CD4-positive, alpha-beta T cell (primary cell): ENCODE results near the gene PXT1. TPM values are rescaled to one million over a fixed set of nuclear protein-coding genes. Genes with fewer than 3 reads are reported as not detected.

Experiments used
- ATAC-seq: fragments of 200-7000 bp; cut with Tn5 transposase; one replicate; pipeline ENCODE4 v1.10.0; 2022; ENCODE audit warnings: mild to moderate bottlenecking; ENCODE audit not compliant: poor library complexity
- CTCF ChIA-PET: fragments of 350-600 bp; sonication (Branson Sonifier 250); formaldehyde crosslinking; loops from one replicate; lab custom pipeline; 2021; ENCODE audit warnings: antibody characterized with exemption, inconsistent platforms; lab: Charles Lee
- POLR2A ChIA-PET: fragments of 350-600 bp; sonication (Branson Sonifier 250); formaldehyde crosslinking; loops from one replicate; lab custom pipeline; 2021; ENCODE audit warnings: antibody characterized with exemption, inconsistent platforms; lab: Charles Lee
- DNase-seq, 14 experiments: peaks; one replicate each; pipeline ENCODE4 v3.0.0-alpha.2; 2013 to 2020; ENCODE audit warnings: mixed read lengths in 2 of 14
- H3K27ac ChIP-seq, 2 donors: one replicate each; pipeline versions ENCODE4 v1.5.1 to v1.7.0; 2013; ENCODE audit warnings: low read length in 2 of 2, low read depth in 1 of 2, mild to moderate bottlenecking in 1 of 2
- H3K27me3 ChIP-seq, 2 experiments: 1 replicate in 1 of 2; 2 replicates in 1 of 2; pipeline versions ENCODE4 v1.6.1 to v1.7.0; 2013; ENCODE audit warnings: low read length in 2 of 2, control low read depth in 1 of 2, mild to moderate bottlenecking in 1 of 2, moderate library complexity in 1 of 2; ENCODE audit not compliant: insufficient read depth in 2 of 2, control insufficient read depth in 1 of 2
- H3K36me3 ChIP-seq: one replicate; pipeline ENCODE4 v1.6.1; 2013; ENCODE audit warnings: low read length, control low read depth; ENCODE audit not compliant: insufficient read depth
- H3K4me1 ChIP-seq: one replicate; pipeline ENCODE4 v1.6.1; 2013; ENCODE audit warnings: low read length, control low read depth; ENCODE audit not compliant: insufficient read depth
- H3K4me3 ChIP-seq: one replicate; pipeline ENCODE4 v1.5.1; 2013; ENCODE audit warnings: mild to moderate bottlenecking, low read length, moderate library complexity
- H3K9me3 ChIP-seq, 2 experiments: 1 replicate in 1 of 2; 2 replicates in 1 of 2; pipeline versions ENCODE4 v1.6.1 to v1.7.0; 2013; ENCODE audit warnings: low read length in 2 of 2, mild to moderate bottlenecking in 2 of 2, control low read depth in 1 of 2, moderate library complexity in 1 of 2; ENCODE audit not compliant: control insufficient read depth in 1 of 2, insufficient read depth in 1 of 2
- H3K27ac Mint-ChIP-seq: one replicate; pipeline ENCODE4 v1.8.0; 2020; ENCODE audit warnings: mixed read lengths
- H3K27me3 Mint-ChIP-seq: one replicate; pipeline ENCODE4 v1.8.0; 2021; ENCODE audit warnings: mixed read lengths
- H3K36me3 Mint-ChIP-seq: one replicate; pipeline ENCODE4 v1.8.0; 2021; ENCODE audit warnings: low read depth, mixed read lengths
- H3K4me1 Mint-ChIP-seq: one replicate; pipeline ENCODE4 v1.8.0; 2021; ENCODE audit warnings: low read depth, mixed read lengths
- H3K4me3 Mint-ChIP-seq: one replicate; pipeline ENCODE4 v1.8.0; 2020; ENCODE audit warnings: mild to moderate bottlenecking, mixed read lengths
- H3K9me3 Mint-ChIP-seq: one replicate; pipeline ENCODE4 v1.8.0; 2020; ENCODE audit warnings: mixed read lengths
- intact Hi-C, 2 experiments: fragments of 100-400 bp; cut with DNase I in 1 of 2; cut with micrococcal nuclease in 1 of 2; formaldehyde crosslinking; loops; one replicate each; pipeline versions ENCODE4 v1.15.1 to v1.9.0; 2023 to 2025; cut with DNase I, micrococcal nuclease
- total RNA-seq, 174 experiments: library from RNA in 2 of 174; stranded (reverse) in 2 of 174; gene quantifications; one replicate each; pipeline ENCODE4 v1.2.3 and lab custom pipeline; 2021 to 2026
- TF ChIP-seq, protein P1 (sequence below): fragments of 200-600 bp; IDR thresholded peaks from one replicate; pipeline ENCODE4 v1.8.0; 2022; ENCODE audit warnings: antibody characterized with exemption, mild to moderate bottlenecking

The PXT1 gene
- total RNA-seq, 2 experiments from 2014 or later: 0.55 to 0.59 TPM

DNA sequence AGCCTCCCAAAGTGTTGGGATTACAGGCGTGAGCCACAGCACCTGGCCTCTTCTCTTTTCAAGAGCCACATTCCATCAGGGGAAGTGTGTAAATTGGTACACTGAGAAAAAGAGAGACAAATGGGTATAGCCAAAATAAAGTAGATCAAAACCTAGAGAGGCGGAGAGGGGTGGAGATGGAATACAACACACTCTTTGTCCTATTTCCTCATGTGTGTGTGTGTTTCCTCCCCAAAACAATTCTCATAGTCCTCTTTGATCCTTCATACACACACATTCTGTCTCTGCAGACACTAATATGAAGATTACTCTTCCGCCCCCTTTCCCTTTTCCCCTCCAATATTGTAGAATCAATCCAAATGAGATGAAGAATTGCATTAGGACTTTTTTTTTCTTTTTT, 16.0 kb downstream of the PXT1 start:
- DNase-seq (no peak), ATAC-seq (no peak)
- Histone ChIP-seq H3K27ac (no peak overlapping the region), H3K27me3 (no peaks in the 10 kb centered on the region), H3K36me3 (no peaks in the 10 kb centered on the region), H3K4me3 (no peak overlapping the region), H3K9me3 (no peaks in the 10 kb centered on the region), H3K4me1 (peaks cover 11% of the 10 kb centered on the region)
- intact Hi-C loops: loop anchor here in 1 of 2 experiments (10.0 kb wide), 1 partner anchor 448 kb away; the partner anchor contains the start of gene PPIL1
- ChIA-PET CTCF (no interaction called here), POLR2A (no interaction called here)
- H3K4me3 Mint-ChIP-seq: no peak overlapping the region
- H3K27me3 Mint-ChIP-seq: no peaks in the 10 kb centered on the region
- no peak overlapping the region for H3K27ac Mint-ChIP-seq
- TF ChIP-seq, protein P1, sequence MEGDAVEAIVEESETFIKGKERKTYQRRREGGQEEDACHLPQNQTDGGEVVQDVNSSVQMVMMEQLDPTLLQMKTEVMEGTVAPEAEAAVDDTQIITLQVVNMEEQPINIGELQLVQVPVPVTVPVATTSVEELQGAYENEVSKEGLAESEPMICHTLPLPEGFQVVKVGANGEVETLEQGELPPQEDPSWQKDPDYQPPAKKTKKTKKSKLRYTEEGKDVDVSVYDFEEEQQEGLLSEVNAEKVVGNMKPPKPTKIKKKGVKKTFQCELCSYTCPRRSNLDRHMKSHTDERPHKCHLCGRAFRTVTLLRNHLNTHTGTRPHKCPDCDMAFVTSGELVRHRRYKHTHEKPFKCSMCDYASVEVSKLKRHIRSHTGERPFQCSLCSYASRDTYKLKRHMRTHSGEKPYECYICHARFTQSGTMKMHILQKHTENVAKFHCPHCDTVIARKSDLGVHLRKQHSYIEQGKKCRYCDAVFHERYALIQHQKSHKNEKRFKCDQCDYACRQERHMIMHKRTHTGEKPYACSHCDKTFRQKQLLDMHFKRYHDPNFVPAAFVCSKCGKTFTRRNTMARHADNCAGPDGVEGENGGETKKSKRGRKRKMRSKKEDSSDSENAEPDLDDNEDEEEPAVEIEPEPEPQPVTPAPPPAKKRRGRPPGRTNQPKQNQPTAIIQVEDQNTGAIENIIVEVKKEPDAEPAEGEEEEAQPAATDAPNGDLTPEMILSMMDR: no peak
- H3K4me1 Mint-ChIP-seq: peaks cover 18% of the 10 kb centered on the region
- H3K36me3 Mint-ChIP-seq: no peaks in the 10 kb centered on the region
- no peaks in the 10 kb centered on the region for H3K9me3 Mint-ChIP-seq

DNA sequence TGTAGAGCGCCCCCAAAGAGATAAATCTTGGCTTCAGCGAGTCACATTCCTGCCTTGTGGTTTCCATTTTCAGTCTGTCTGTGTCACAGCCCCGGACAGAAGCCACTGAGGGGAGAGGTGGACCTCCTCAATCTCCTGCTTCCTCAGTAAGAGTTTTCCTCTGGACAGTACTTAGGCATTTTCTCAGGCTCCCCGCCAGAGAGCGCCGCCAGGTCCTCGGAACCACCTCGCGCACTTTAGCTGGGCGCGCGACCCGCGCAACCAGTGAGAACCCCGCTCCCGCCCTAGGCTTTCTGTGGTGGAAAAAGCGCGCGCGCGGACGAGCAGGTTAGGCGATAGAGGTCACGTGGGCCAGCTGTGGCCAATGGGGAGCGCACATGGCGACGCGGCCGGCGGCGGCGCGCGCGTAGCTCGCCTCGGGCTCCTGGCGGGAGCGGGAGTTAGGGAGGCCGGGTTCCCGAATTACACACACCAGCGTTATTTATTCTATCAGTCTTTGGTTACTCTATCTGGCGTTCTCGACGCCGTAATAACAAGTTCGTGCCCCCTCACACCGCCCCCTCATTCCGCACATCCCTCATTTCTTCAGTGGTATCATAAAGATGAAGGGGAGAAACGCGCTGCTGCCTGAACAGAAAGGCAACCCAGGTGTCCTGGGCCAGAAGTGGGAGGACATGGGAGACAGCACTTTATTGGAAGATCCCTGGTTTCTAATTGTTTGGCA, 19.4 kb downstream of the PXT1 start:
- Histone ChIP-seq H3K27ac (peak overlapping the region; percentile 57 to 68), H3K4me3 (peak overlapping the region; percentile 83), H3K36me3 (no peaks in the 10 kb centered on the region), H3K27me3 (no peaks in the 10 kb centered on the region), H3K4me1 (peaks cover 11% of the 10 kb centered on the region), H3K9me3 (no peaks in the 10 kb centered on the region)
- Mint-ChIP-seq H3K9me3 (no peaks in the 10 kb centered on the region), H3K27me3 (no peaks in the 10 kb centered on the region), H3K36me3 (no peaks in the 10 kb centered on the region), H3K4me1 (peaks cover 18% of the 10 kb centered on the region), H3K27ac (peak overlapping the region; percentile 82), H3K4me3 (peak overlapping the region; percentile 92)
- TF ChIP-seq, protein P1: peak; percentile 70
- intact Hi-C loops: loop anchor here (1.0 to 10.0 kb wide), 12 partner anchors 18 to 452 kb away; partner anchors contain the start of gene PPIL1 (in 1 of the 2)
- peak; percentile 95 for ATAC-seq
- ChIA-PET POLR2A (interaction anchor here (0.6 to 1.8 kb wide), 16 partner anchors 18 to 396 kb away, joined by 3 to 13 read pairs (median 4); partner anchors contain the start of genes CDKN1A, KCTD20, MAPK14 and SRSF3), CTCF (interaction anchor here (0.7 to 2.4 kb wide), 28 partner anchors 15 to 623 kb away, joined by 3 to 12 read pairs (median 4); partner anchors contain the start of gene KCTD20)
- peak; percentile 96 to 99 (median 98) for DNase-seq

DNA sequence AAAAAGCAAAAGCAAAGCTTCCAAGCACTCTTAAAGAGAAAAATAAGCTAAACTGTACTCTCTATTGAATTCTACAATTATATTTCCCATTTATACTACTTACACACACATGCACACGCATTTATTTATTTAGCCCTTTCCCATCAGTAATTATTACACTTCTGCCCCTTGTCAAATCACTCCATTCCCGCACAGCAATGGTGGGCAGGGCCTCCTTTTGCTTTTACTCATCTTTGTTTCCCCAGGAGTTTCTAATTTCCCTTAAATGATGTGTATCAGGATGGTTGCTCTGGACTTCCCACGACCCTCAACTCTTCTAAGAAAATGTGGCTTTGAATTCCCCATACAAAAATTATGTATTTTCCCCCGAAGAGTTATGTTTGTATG, 19.9 kb downstream of the PXT1 start:
- H3K27ac ChIP-seq: peak overlapping the region; percentile 24 to 50
- no peaks in the 10 kb centered on the region for H3K9me3 ChIP-seq
- intact Hi-C loops: loop anchor here (1.0 to 10.0 kb wide), 12 partner anchors 19 to 452 kb away; partner anchors contain the start of gene PPIL1 (in 1 of the 2)
- Mint-ChIP-seq H3K27ac (peak overlapping the region; percentile 82), H3K27me3 (no peaks in the 10 kb centered on the region), H3K36me3 (no peaks in the 10 kb centered on the region), H3K4me1 (peaks cover 18% of the 10 kb centered on the region), H3K9me3 (no peaks in the 10 kb centered on the region), H3K4me3 (peak overlapping the region; percentile 92)
- DNase-seq (peak in 2 of 14 experiments; percentile 13 to 16), ATAC-seq (no peak)
- TF ChIP-seq, protein P1: no peak
- peak overlapping the region; percentile 83 for H3K4me3 ChIP-seq
- H3K4me1 ChIP-seq: peaks cover 11% of the 10 kb centered on the region
- H3K36me3 ChIP-seq: no peaks in the 10 kb centered on the region
- H3K27me3 ChIP-seq: no peaks in the 10 kb centered on the region
- ChIA-PET POLR2A (interaction anchor here (0.8 to 1.8 kb wide), 13 partner anchors 18 to 255 kb away, joined by 3 to 13 read pairs (median 4); partner anchors contain the start of genes CDKN1A, KCTD20 and SRSF3), CTCF (interaction anchor here (0.7 to 2.4 kb wide), 18 partner anchors 16 to 337 kb away, joined by 3 to 12 read pairs (median 6); partner anchors contain the start of gene KCTD20)
